Esophagus squamous epithelium (tissue), 4 donors: Measurements from ENCODE around the gene FBXL17.

Source experiments
- POLR2A ChIP-seq, 4 donors: fragments of 450-650 bp; IDR thresholded peaks; one replicate each; pipeline ENCODE4 v1.6.1; 2017; ENCODE audit warnings: antibody characterized with exemption in 4 of 4, mild to moderate bottlenecking in 4 of 4, moderate library complexity in 3 of 4
- TF ChIP-seq, protein P1 (sequence below), 6 experiments: fragments of 450-650 bp in 4 of 6; fragments of 200-600 bp in 2 of 6; sonication (generic) in 2 of 6; IDR thresholded peaks; one replicate each; pipeline ENCODE4 v1.5.1; 2016 to 2019; ENCODE audit warnings: antibody characterized with exemption in 6 of 6, mild to moderate bottlenecking in 4 of 6, moderate library complexity in 4 of 6

DNA sequence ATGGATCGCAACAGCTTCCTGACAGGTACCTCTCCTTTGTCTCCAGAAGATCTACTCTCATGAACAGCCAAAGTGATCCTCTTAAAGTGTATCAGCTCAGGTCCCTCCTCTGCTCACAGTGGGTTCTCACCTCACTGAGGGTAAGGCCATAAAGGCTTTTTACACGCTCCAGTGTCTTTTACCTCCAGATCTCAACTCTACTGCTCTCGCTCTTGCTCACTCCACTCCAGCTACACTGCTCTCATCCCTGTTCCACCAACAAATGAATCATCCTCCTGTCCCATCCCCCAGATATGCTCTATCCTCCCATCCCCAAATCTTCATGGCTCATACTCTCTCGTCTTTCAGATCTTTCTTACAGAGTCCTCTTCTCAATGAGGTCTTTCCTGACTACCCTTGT, 462.5 kb downstream of the FBXL17 start:
- TF ChIP-seq, protein P1, sequence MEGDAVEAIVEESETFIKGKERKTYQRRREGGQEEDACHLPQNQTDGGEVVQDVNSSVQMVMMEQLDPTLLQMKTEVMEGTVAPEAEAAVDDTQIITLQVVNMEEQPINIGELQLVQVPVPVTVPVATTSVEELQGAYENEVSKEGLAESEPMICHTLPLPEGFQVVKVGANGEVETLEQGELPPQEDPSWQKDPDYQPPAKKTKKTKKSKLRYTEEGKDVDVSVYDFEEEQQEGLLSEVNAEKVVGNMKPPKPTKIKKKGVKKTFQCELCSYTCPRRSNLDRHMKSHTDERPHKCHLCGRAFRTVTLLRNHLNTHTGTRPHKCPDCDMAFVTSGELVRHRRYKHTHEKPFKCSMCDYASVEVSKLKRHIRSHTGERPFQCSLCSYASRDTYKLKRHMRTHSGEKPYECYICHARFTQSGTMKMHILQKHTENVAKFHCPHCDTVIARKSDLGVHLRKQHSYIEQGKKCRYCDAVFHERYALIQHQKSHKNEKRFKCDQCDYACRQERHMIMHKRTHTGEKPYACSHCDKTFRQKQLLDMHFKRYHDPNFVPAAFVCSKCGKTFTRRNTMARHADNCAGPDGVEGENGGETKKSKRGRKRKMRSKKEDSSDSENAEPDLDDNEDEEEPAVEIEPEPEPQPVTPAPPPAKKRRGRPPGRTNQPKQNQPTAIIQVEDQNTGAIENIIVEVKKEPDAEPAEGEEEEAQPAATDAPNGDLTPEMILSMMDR (IDR thresholded peaks at IDR 0.05) = no peak
- no peak for TF ChIP-seq POLR2A (IDR thresholded peaks at IDR 0.05)
